GM23248 (cell line): Measurements from ENCODE around the gene SULT4A1. TPM values are rescaled to one million over a fixed set of nuclear protein-coding genes. Genes with fewer than 3 reads are reported as not detected.

Experiments
- DNase-seq: peaks from one replicate; pipeline ENCODE4 v3.0.0-alpha.2; 2015
- H2AFZ ChIP-seq: fragments of 200-600 bp; sonication (generic); 2 replicates; pipeline ENCODE4 v1.6.1; 2016; ENCODE audit warnings: antibody characterized with exemption
- H3F3A ChIP-seq: fragments of 200-600 bp; sonication (generic); 2 replicates; pipeline ENCODE4 v1.6.1; 2016; ENCODE audit warnings: mild to moderate bottlenecking, antibody characterized with exemption, mixed run types; ENCODE audit not compliant: insufficient read depth
- H3K27ac ChIP-seq: fragments of 200-600 bp; sonication (generic); 2 replicates; pipeline ENCODE4 v1.5.1; 2016; ENCODE audit warnings: mild to moderate bottlenecking
- H3K27me3 ChIP-seq: fragments of 200-600 bp; sonication (generic); replicated peaks from 2 replicates; pipeline ENCODE4 v1.6.1; 2016; ENCODE audit warnings: mild to moderate bottlenecking; ENCODE audit not compliant: insufficient read depth
- H3K36me3 ChIP-seq: fragments of 200-600 bp; sonication (generic); 2 replicates; pipeline ENCODE4 v1.6.1; 2016; ENCODE audit warnings: low read depth, mild to moderate bottlenecking
- H3K4me1 ChIP-seq: fragments of 200-600 bp; sonication (generic); 2 replicates; pipeline ENCODE4 v1.6.1; 2016; ENCODE audit warnings: mild to moderate bottlenecking; ENCODE audit not compliant: insufficient read depth
- H3K4me2 ChIP-seq: fragments of 200-600 bp; sonication (generic); one replicate; pipeline ENCODE4 v1.6.1; 2016; ENCODE audit warnings: mild to moderate bottlenecking; ENCODE audit not compliant: unreplicated experiment
- H3K4me3 ChIP-seq: fragments of 200-600 bp; sonication (generic); 2 replicates; pipeline ENCODE4 v1.5.1; 2016; ENCODE audit warnings: mild to moderate bottlenecking
- H3K79me2 ChIP-seq: fragments of 200-600 bp; sonication (generic); 2 replicates; pipeline ENCODE4 v1.6.1; 2016; ENCODE audit warnings: mild to moderate bottlenecking; ENCODE audit not compliant: insufficient read depth
- H3K9ac ChIP-seq: fragments of 200-600 bp; sonication (generic); 2 replicates; pipeline ENCODE4 v1.6.1; 2016; ENCODE audit warnings: mild to moderate bottlenecking
- H3K9me2 ChIP-seq: fragments of 200-600 bp; sonication (generic); 2 replicates; pipeline ENCODE4 v1.6.1; 2016; ENCODE audit warnings: mixed run types, mild to moderate bottlenecking, moderate library complexity; ENCODE audit not compliant: insufficient read depth
- H3K9me3 ChIP-seq: fragments of 200-600 bp; sonication (generic); one replicate; pipeline ENCODE4 v1.6.1; 2017; ENCODE audit warnings: low read depth
- H4K20me1 ChIP-seq: fragments of 200-600 bp; sonication (generic); 2 replicates; pipeline ENCODE4 v1.6.0; 2016; ENCODE audit not compliant: insufficient read depth
- EZH2 ChIP-seq: fragments of 200-600 bp; sonication (generic); IDR thresholded peaks from 2 replicates; pipeline ENCODE4 v1.6.1; 2018; ENCODE audit warnings: antibody characterized with exemption, mild to moderate bottlenecking; ENCODE audit not compliant: insufficient read depth, poor library complexity, severe bottlenecking
- EZH2phosphoT487 ChIP-seq: fragments of 200-600 bp; sonication (generic); IDR thresholded peaks from 2 replicates; pipeline ENCODE4 v1.6.1; 2018; ENCODE audit warnings: antibody characterized with exemption, moderate library complexity, mild to moderate bottlenecking, low read depth; ENCODE audit not compliant: insufficient read depth
- WGBS, 2 experiments: methylation state at CpG; one replicate each; pipeline ENCODE4 v1.1.6; 2015 to 2017; ENCODE audit warnings: low lambda C conversion rate in 2 of 2, low coverage in 1 of 2; ENCODE audit errors: missing lambda C conversion rate in 2 of 2; 5-methylcytosine and 5-hydroxymethylcytosine counted together
- in situ Hi-C: fragments of 300-500 bp; cut with MboI; formaldehyde crosslinking; loops from 2 replicates; pipeline ENCODE4 v1.15.0; 2020
- polyA plus RNA-seq: library from polyadenylated mRNA; unstranded; fragments of >200 nt; fragmentation: Nextera tagmentation; extraction: Ambion mirVana; gene quantifications from 2 replicates; pipeline ENCODE4 v1.2.1, GENCODE V29; 2016
- total RNA-seq: library from RNA; depleted of rRNA; stranded (reverse); fragments of >200 nt; shearing (Covaris generic); gene quantifications from 2 replicates; pipeline ENCODE4 v1.2.3, GENCODE V29; 2014

Gene SULT4A1
- total and polyA plus RNA-seq, 2 experiments from 2014 or later = not detected

- in situ Hi-C loops = no loop called here
- no peaks in the 10 kb centered on the region for H3F3A ChIP-seq
- DNase-seq = no peak
- peaks cover 32% of the 10 kb centered on the region for H3K27me3 ChIP-seq
- H3K27ac ChIP-seq = no peak overlapping the region
- H3K9me3 ChIP-seq = no peaks in the 10 kb centered on the region
- H3K9ac ChIP-seq = no peak overlapping the region
- H3K79me2 ChIP-seq = no peaks in the 10 kb centered on the region
- H2AFZ ChIP-seq = no peak overlapping the region
- no peak overlapping the region for H3K4me2 ChIP-seq
- TF ChIP-seq EZH2 (no peak), EZH2phosphoT487 (no peak)
- H3K4me1 ChIP-seq = no peaks in the 10 kb centered on the region
- H3K36me3 ChIP-seq = no peaks in the 10 kb centered on the region
- WGBS, 2 experiments = 18 to 22% methylated on average over 13 of the region's 13 CpGs
- H3K4me3 ChIP-seq = no peak overlapping the region
- H4K20me1 ChIP-seq = no peaks in the 10 kb centered on the region
- no peaks in the 10 kb centered on the region for H3K9me2 ChIP-seq
These were observed 11.0 kb downstream of the SULT4A1 start for GRCh38 chr22:43851058-43851978.

- peaks cover 32% of the 10 kb centered on the region for H3K27me3 ChIP-seq
- no peaks in the 10 kb centered on the region for H3K79me2 ChIP-seq
- H3K4me3 ChIP-seq = no peak overlapping the region
- TF ChIP-seq EZH2phosphoT487 (no peak), EZH2 (no peak)
- H2AFZ ChIP-seq = no peak overlapping the region
- no peaks in the 10 kb centered on the region for H3K9me2 ChIP-seq
- 53 to 54% methylated on average over 12 of the region's 12 CpGs for WGBS, 2 experiments
- no peaks in the 10 kb centered on the region for H4K20me1 ChIP-seq
- H3F3A ChIP-seq = no peaks in the 10 kb centered on the region
- DNase-seq = no peak
- no peaks in the 10 kb centered on the region for H3K36me3 ChIP-seq
- no peak overlapping the region for H3K27ac ChIP-seq
- H3K4me2 ChIP-seq = no peak overlapping the region
- in situ Hi-C loops = no loop called here
- H3K4me1 ChIP-seq = no peaks in the 10 kb centered on the region
- H3K9ac ChIP-seq = no peak overlapping the region
- H3K9me3 ChIP-seq = no peaks in the 10 kb centered on the region
These were observed 11.8 kb downstream of the SULT4A1 start for GRCh38 chr22:43850529-43850928.

- H4K20me1 ChIP-seq = no peaks in the 10 kb centered on the region
These were observed 12.6 kb downstream of the SULT4A1 start for GRCh38 chr22:43849731-43850130.

GRCh38 chr22:43848366-43849171, 13.7 kb downstream of the SULT4A1 start:
- 28 to 32% methylated on average over 16 of the region's 16 CpGs for whole genome bisulfite sequencing, 2 experiments
- no peaks in the 10 kb centered on the region for H3F3A ChIP-seq
- H3K79me2 ChIP-seq = no peaks in the 10 kb centered on the region
- no peaks in the 10 kb centered on the region for H3K9me2 ChIP-seq
- H3K9me3 ChIP-seq = no peaks in the 10 kb centered on the region
- peaks cover 32% of the 10 kb centered on the region for H3K27me3 ChIP-seq
- H3K9ac ChIP-seq = no peak overlapping the region
- no peak overlapping the region for H3K4me2 ChIP-seq
- no peak overlapping the region for H3K4me3 ChIP-seq
- no peaks in the 10 kb centered on the region for H4K20me1 ChIP-seq
- TF ChIP-seq EZH2 = no peak
- no peak for TF ChIP-seq EZH2phosphoT487
- no peak overlapping the region for H2AFZ ChIP-seq
- DNase-seq = peak; percentile 53
- in situ Hi-C loops = no loop called here
- H3K27ac ChIP-seq = no peak overlapping the region
- H3K4me1 ChIP-seq = no peaks in the 10 kb centered on the region
- no peaks in the 10 kb centered on the region for H3K36me3 ChIP-seq

More at GRCh38 chr22:43849731-43850130, 12.6 kb downstream of the SULT4A1 start:
- Histone ChIP-seq H3K4me2 (no peak overlapping the region), H3K4me1 (no peaks in the 10 kb centered on the region), H3K27me3 (peaks cover 32% of the 10 kb centered on the region), H3K4me3 (no peak overlapping the region), H3F3A (no peaks in the 10 kb centered on the region), H3K79me2 (no peaks in the 10 kb centered on the region), H3K9ac (no peak overlapping the region), H2AFZ (no peak overlapping the region), H3K9me3 (no peaks in the 10 kb centered on the region), H3K27ac (no peak overlapping the region), H3K36me3 (no peaks in the 10 kb centered on the region), H3K9me2 (no peaks in the 10 kb centered on the region)
- in situ Hi-C loops = no loop called here
- no peak for DNase-seq
- no peak for TF ChIP-seq EZH2
- TF ChIP-seq EZH2phosphoT487 = no peak
- WGBS, 2 experiments = 58 to 68% methylated on average over 13 of the region's 13 CpGs
